Thyroid gland (tissue), 4 donors: ENCODE data around the gene TBCD.

Experiments used
- POLR2A ChIP-seq, 2 donors: fragments of 450-650 bp; IDR thresholded peaks; one replicate each; pipeline ENCODE4 v1.6.1; 2017; ENCODE audit warnings: antibody characterized with exemption in 2 of 2, mild to moderate bottlenecking in 2 of 2, moderate library complexity in 1 of 2
- TF ChIP-seq, protein P1 (sequence below), 6 experiments: fragments of 200-600 bp in 3 of 6; fragments of 450-650 bp in 3 of 6; sonication (generic) in 3 of 6; IDR thresholded peaks; one replicate each; pipeline ENCODE4 v1.5.1; 2016 to 2019; ENCODE audit warnings: antibody characterized with exemption in 6 of 6, mild to moderate bottlenecking in 2 of 6, inconsistent platforms in 1 of 6, moderate library complexity in 1 of 6

DNA sequence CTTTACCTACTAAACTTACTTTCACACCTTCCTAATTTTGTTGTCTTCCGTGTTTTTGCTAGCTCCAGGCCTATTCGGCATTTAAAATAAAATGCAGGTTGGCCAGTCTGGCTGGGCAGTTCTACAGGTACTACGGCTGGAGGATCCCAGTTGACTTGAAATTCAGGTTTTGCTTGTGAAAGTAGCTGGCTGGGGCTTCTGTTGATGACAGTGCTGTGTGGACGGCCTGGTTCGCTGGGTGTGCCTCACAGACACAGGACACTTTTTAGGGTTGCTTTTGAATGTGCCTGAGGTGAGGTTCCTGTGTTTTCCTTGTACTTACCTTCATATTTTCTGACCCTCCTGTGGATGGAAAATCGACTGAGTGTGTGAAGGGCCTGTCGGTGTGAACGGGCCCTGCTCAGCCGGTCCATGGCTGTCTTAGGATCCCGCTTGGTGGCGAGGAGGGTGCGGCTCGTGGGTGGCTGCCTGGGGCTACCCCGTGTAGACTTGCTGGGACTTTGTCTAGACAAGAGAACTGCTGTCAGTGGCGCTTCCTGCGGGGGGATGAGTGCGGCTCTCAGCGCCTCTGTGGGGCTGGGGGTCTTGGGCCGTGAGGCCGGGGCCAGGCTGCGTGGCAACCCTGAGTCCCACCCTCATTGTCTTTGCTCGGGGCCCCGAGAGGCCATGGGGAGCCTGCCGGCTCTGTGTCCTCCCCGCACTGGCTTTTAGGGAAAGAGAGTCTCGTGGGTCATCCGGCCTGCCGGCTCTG is 106.7 kb downstream of the TBCD start:
- TF ChIP-seq, protein P1, sequence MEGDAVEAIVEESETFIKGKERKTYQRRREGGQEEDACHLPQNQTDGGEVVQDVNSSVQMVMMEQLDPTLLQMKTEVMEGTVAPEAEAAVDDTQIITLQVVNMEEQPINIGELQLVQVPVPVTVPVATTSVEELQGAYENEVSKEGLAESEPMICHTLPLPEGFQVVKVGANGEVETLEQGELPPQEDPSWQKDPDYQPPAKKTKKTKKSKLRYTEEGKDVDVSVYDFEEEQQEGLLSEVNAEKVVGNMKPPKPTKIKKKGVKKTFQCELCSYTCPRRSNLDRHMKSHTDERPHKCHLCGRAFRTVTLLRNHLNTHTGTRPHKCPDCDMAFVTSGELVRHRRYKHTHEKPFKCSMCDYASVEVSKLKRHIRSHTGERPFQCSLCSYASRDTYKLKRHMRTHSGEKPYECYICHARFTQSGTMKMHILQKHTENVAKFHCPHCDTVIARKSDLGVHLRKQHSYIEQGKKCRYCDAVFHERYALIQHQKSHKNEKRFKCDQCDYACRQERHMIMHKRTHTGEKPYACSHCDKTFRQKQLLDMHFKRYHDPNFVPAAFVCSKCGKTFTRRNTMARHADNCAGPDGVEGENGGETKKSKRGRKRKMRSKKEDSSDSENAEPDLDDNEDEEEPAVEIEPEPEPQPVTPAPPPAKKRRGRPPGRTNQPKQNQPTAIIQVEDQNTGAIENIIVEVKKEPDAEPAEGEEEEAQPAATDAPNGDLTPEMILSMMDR (IDR thresholded peaks at IDR 0.05), result no peak
- TF ChIP-seq POLR2A (IDR thresholded peaks at IDR 0.05), result peak in 1 of 2 donors; percentile 62
